HG02870 (cell line): ENCODE data around the gene MED23.

Source experiments
- ATAC-seq: cut with Tn5 transposase; IDR thresholded peaks from one replicate; pipeline ENCODE4 v1.9.1; 2021; ENCODE audit warnings: mild to moderate bottlenecking, moderate library complexity; ENCODE audit not compliant: unreplicated experiment

MED23 gene, protein sequence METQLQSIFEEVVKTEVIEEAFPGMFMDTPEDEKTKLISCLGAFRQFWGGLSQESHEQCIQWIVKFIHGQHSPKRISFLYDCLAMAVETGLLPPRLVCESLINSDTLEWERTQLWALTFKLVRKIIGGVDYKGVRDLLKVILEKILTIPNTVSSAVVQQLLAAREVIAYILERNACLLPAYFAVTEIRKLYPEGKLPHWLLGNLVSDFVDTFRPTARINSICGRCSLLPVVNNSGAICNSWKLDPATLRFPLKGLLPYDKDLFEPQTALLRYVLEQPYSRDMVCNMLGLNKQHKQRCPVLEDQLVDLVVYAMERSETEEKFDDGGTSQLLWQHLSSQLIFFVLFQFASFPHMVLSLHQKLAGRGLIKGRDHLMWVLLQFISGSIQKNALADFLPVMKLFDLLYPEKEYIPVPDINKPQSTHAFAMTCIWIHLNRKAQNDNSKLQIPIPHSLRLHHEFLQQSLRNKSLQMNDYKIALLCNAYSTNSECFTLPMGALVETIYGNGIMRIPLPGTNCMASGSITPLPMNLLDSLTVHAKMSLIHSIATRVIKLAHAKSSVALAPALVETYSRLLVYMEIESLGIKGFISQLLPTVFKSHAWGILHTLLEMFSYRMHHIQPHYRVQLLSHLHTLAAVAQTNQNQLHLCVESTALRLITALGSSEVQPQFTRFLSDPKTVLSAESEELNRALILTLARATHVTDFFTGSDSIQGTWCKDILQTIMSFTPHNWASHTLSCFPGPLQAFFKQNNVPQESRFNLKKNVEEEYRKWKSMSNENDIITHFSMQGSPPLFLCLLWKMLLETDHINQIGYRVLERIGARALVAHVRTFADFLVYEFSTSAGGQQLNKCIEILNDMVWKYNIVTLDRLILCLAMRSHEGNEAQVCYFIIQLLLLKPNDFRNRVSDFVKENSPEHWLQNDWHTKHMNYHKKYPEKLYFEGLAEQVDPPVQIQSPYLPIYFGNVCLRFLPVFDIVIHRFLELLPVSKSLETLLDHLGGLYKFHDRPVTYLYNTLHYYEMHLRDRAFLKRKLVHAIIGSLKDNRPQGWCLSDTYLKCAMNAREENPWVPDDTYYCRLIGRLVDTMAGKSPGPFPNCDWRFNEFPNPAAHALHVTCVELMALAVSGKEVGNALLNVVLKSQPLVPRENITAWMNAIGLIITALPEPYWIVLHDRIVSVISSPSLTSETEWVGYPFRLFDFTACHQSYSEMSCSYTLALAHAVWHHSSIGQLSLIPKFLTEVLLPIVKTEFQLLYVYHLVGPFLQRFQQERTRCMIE (N-terminal part only)

DNA sequence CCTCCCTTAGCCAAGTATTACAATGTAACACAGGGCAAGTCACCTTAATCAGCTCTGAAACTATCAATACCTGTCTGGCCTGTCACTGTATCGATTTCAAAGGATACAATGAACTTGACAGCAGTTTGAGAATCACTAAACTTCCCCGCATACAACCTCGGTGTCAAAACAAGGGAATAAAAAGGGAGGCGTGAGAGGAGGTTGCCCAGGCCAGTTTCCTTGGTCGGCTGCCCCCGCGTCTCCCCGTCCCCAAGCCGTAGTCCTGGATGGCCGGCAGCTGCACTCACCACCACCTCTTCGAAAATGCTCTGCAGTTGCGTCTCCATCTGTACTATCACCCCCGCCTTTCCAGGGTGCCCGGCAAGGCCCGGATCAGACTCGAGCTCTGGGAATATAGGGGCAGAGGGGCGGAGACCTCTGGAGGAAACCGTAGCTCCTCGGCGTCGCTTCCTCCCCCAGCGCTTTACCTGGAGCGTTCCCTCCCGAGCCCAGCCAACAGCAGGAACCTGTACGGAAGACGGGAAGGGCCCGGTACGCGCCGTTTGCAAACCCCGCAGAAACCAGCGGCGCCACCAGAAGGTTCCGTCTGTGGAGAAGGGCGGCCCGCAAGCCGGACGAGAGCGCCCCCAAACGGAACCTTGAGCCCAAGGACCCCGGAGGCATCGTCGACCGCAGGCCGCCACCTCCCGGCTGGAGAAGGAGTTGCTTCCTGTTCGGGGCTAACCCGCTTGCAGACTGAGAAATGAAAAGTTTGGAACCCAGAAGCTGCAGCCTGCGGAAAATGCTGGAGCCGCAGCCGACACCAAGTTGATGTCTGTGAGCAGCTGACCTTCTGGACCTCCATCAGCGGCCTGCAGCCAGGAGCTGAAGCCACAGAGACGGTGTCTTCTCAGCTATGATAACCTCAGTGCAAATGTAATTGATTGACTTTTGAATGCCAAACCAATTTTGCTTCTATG lies at the start of gene MED23:
TSS of gene MED23 (minus strand) at position 519 of the 959 bp plus-strand sequence. CDS start at position 326, 193 bp downstream.
- ATAC-seq: peak; percentile 94

GRCh38 chr6:131673184-131673583 lies 45.1 kb upstream of the MED23 start:
- no peak for ATAC-seq

DNA sequence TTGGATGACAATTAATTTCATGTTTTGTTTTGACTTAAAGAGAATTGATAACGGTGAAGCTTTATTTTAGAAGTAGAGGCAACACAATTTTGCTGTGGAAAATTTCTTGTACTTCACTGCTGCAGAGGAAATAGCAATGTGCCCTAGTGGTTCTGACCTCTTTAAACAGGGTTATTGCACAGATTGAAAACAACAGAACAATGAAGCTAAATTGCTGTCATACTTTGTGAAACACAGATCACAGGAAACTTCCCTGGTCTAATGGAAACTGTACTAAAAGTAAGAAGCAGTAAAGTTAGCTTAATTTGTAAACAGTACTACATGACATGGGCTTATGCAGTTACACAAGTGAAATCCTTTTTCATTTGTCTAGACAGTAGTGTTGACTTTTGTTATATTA lies 41.8 kb upstream of the MED23 start:
- no peak for ATAC-seq

DNA sequence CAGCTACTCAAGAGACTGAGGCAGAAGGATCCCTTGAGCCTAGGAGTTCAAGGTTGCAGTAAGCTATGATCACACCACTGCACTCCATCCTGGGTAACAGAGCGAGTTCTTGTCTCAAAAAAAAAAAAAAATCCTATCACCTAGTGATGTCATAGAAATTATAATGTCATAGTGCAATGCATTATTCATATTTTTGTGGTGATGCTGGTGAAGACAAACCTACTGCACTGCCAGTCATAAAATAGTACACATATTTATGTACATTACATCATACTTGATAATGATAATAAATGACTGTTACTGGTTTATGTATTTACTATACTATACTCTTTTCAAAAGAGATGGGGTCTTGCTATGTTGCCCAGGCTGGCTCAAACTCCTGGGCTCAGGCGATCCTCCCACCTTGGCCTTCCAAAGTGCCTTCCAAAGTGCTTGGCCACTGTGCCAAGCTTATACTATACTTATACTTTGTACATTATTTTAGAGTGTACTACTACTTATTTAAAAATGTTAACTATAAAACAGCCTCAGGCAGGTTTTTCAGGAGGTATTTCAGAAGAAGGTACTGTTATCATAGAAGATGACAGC lies 35.6 kb upstream of the MED23 start:
- no peak for ATAC-seq

DNA sequence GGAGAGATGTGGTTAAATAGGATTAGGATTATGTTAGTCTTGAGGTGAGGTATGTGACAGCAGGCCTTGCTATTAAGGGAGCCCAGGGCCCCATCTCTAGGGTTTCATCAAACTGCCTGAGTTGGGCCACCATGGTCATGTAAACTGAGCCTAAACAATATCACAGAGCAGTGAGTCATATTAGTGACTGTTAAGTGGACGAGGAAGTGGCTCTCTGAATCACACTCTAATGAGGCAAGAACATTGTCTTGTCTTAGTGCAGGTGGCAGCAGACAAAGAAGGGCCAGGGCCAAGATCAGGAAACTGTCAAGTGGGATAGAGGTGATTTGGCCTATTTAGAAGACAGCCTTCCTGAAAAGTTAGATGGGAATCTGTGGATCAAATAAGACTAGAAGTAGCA lies 32.2 kb upstream of the MED23 start:
- no peak for ATAC-seq

GRCh38 chr6:131658287-131658686 lies 30.2 kb upstream of the MED23 start:
- no peak for ATAC-seq

- ATAC-seq: no peak
Measured at GRCh38 chr6:131657630-131658111, 29.6 kb upstream of the MED23 start.

- no peak for ATAC-seq
Measured at GRCh38 chr6:131657222-131657621, 29.2 kb upstream of the MED23 start.

- no peak for ATAC-seq
Measured at GRCh38 chr6:131656667-131657066, 28.6 kb upstream of the MED23 start.

DNA sequence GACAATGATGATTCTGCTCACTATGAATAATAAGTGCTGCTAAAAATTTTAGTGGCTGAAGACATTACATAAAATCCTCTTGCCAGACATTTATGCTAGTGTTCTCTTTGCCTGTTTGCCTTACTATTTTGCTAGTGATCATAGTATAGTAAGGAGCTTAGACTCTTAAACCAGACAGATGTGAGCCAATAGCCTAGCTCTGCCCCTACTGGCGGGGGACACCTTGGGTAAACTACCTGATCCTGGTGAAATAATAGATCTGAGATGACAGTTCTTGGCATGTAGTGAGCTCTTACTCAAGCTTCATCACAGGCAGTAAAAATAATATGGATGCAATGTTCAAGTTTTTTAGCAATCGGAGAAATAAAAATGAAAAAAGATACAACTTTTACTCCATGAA lies 27.9 kb upstream of the MED23 start:
- ATAC-seq: no peak

DNA sequence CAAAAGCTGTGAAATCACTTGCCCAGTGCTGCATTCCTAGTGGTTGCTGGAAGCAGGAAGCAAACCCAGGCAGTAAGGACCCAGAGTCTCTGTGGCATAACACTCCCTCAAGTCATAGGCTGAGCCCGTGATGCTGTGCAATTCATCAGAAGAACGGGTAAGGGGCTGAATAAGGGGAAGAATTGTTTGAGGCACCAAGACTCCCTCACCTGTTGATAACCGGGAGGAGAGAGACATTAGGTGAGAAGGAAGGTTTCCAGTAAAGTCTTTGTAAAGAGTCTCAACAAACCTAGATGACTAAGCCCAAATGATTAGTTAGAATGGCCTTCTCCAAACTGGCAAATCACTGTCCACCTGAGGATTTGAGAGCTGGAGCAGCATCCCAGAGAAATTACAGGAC lies 27.3 kb upstream of the MED23 start:
- ATAC-seq: no peak

GRCh38 chr6:131654326-131654725 lies 26.3 kb upstream of the MED23 start:
- ATAC-seq: no peak

- no peak for ATAC-seq
Measured at GRCh38 chr6:131652472-131652871, 24.4 kb upstream of the MED23 start.

DNA sequence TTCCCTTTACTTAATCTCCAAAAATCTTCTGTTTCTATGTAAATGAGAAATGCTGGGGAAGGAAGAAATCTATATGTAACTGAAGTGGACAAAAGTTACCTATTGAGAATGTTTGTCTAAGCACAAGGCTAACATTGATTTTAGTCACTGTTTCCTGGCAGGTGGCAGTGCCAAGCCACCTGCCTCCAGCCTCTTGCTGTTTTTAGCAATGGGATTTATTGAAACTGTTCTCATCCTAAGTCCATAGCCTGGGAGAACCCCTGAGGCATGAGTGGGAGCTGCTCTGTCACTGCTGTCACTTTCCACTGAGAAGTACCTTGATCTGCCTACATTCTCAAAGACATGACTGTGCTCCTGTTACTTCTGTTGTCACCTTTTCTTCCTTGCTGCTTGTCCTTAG lies 23.7 kb upstream of the MED23 start:
- ATAC-seq: no peak

GRCh38 chr6:131646249-131646670 lies 18.2 kb upstream of the MED23 start:
- no peak for ATAC-seq

DNA sequence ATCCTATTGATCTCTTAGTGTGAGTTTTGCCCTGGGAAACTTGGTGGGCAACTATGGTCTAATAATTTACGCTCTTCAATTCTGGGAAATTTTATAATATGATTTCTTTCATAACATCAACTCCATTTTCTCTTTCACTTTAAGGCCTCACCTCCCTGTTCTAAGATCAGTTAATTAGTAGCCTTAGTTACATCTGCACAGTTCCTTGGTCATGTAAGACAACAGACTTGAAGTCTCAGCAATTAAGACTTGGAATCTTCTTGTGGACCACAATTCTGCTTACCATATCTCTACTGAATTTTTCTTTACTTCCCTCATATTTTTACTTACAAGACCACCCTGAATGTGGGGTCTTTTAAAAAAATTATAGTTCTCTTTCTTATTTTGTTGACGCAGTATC lies 17.8 kb upstream of the MED23 start:
- ATAC-seq: no peak

GRCh38 chr6:131644921-131645320 lies 16.9 kb upstream of the MED23 start:
- no peak for ATAC-seq

DNA sequence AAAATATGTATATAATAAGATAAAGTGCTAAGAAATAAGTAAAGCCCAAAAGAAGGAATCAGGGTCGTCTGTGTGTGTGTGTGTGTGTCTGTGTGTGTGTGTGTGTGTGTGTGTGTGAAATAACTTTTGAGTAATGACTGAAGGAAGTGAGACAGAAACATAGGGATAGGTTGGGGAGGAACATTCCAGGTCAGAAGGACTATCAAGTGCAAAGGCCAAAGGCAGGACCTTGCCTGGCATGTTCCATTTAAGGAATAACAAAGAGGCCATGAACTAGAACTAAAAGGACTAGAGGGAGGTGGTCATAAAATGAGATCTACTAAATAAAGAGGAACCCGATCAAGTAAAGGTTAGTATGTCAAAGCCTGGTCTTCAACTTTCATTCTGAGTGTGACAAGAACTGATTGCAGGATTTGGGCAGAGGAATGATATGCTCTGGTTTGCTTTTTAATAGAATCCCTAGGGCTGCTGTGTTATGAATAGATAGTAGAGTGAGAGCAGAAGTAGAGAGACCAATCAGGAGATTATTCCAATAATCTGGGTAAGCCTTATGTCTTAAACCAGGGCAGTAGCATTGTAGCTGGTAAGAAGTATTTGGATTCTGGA lies 15.9 kb upstream of the MED23 start:
- ATAC-seq: no peak

- ATAC-seq: no peak
Measured at GRCh38 chr6:131642987-131643611, 15.1 kb upstream of the MED23 start.
